ENCODE results near the gene GLRA2.

GLRA2 gene

GRCh38 chrX:14712096-14712495, 182.8 kb downstream of the GLRA2 start:
- DNase-seq, result no peak

- no peak for DNase-seq
Observed at GRCh38 chrX:14717949-14718348, 188.6 kb downstream of the GLRA2 start.

- no peak for DNase-seq
Observed at GRCh38 chrX:14718403-14718802, 189.1 kb downstream of the GLRA2 start.

- DNase-seq, result no peak
Observed at GRCh38 chrX:14729058-14729457, 199.7 kb downstream of the GLRA2 start.

GRCh38 chrX:14738643-14739042, 209.3 kb downstream of the GLRA2 start:
- peak; percentile 62 for DNase-seq

GRCh38 chrX:14753441-14753840, 224.1 kb downstream of the GLRA2 start:
- DNase-seq, result peak; percentile 67

GRCh38 chrX:14758029-14758491, 228.7 kb downstream of the GLRA2 start:
- no peak for DNase-seq

- no peak for DNase-seq
Observed at GRCh38 chrX:14775416-14775815, 246.1 kb downstream of the GLRA2 start.

- DNase-seq, result peak; percentile 16
Observed at GRCh38 chrX:14776901-14777300, 247.6 kb downstream of the GLRA2 start.

- peak; percentile 70 for DNase-seq
Observed at GRCh38 chrX:14777525-14777924, 248.2 kb downstream of the GLRA2 start.

- DNase-seq, result no peak
Observed at GRCh38 chrX:14779580-14779979, 250.2 kb downstream of the GLRA2 start.
